ENCODE data around the gene PKP4. TPM values are rescaled to one million over a fixed set of nuclear protein-coding genes. Genes with fewer than 3 reads are reported as not detected.

The PKP4 gene
- total RNA-seq, 1 donor from 2014 or later, result 83.9 TPM

DNA sequence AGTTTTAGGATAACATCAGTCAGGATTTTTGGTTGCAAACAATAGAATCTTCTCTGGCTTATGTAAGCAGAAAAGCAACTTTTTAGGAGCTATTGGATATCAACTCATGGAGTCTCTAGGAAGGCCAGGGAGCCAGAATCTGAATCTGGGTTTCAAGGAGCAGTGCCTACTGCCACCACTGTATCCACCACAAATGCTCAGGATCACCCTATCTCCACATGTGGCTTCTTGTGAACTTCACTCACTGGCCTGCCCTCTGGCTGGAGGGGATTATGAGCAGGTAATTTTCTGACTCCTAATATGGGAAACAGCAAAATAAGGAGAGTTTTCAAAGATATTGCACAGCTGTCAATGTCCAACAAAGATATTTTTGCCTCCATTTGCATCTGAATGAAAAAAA lies 142.9 kb downstream of the PKP4 start:
- Mint-ChIP-seq H3K27ac (no peak overlapping the region), H3K9me3 (no peaks in the 10 kb centered on the region), H3K4me3 (no peak overlapping the region), H3K4me1 (no peaks in the 10 kb centered on the region), H3K36me3 (peaks cover 13% of the 10 kb centered on the region), H3K27me3 (ENCODE audit: insufficient read depth, low read depth) (peaks cover 2% of the 10 kb centered on the region)
- Histone ChIP-seq H3K9me3 (ENCODE audit: low read depth) (no peaks in the 10 kb centered on the region), H2AFZ (replicated peaks) (no peak overlapping the region), H3K27me3 (no peaks in the 10 kb centered on the region), H3K4me1 (peaks cover 2% of the 10 kb centered on the region), H3K4me3 (no peak overlapping the region), H3K27ac (no peak overlapping the region), H4K20me1 (ENCODE audit: low read depth) (peaks cover 10% of the 10 kb centered on the region), H3K4me2 (no peak overlapping the region), H3F3A (ENCODE audit: low read depth) (no peaks in the 10 kb centered on the region), H3K36me3 (no peaks in the 10 kb centered on the region), H3K79me2 (ENCODE audit: low read depth) (no peaks in the 10 kb centered on the region), H3K9ac (no peak overlapping the region)
- TF ChIP-seq EZH2 (IDR thresholded peaks at IDR 0.05) (no peak), EZH2phosphoT487 (IDR thresholded peaks at IDR 0.05) (no peak)
- TF ChIP-seq, protein P1, sequence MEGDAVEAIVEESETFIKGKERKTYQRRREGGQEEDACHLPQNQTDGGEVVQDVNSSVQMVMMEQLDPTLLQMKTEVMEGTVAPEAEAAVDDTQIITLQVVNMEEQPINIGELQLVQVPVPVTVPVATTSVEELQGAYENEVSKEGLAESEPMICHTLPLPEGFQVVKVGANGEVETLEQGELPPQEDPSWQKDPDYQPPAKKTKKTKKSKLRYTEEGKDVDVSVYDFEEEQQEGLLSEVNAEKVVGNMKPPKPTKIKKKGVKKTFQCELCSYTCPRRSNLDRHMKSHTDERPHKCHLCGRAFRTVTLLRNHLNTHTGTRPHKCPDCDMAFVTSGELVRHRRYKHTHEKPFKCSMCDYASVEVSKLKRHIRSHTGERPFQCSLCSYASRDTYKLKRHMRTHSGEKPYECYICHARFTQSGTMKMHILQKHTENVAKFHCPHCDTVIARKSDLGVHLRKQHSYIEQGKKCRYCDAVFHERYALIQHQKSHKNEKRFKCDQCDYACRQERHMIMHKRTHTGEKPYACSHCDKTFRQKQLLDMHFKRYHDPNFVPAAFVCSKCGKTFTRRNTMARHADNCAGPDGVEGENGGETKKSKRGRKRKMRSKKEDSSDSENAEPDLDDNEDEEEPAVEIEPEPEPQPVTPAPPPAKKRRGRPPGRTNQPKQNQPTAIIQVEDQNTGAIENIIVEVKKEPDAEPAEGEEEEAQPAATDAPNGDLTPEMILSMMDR (IDR thresholded peaks at IDR 0.05), result no peak
- no peak for DNase-seq (ENCODE audit: low spot score)

DNA sequence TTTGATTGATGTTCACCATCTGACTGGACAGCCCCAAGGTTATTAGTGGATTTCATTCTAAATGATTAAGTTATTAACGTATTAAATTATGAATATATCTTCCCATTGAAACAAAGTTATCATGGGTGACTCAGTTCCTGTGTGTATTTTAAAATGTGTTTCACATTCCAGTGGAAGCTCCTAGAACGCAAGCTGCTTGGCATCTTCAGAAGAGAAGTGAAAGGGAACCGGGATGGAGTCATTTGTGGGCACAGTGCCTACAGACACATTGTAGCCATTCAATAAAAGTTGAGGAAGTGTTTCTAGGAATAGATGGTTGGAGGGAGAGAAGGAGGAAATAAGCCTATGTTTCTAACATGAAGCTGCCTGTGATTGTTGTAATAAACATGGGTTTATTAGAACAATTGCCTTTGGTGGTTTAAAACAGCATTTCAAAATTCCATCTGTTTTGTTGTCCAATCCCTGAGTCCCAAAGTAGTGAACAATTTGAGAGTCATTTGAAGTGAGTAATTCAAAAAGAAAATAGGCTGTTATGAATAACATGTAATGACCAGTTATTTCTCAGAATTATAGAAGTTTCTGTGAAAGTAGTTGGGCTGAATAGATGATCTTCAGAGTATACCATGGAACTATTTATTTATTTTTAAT lies 143.5 kb downstream of the PKP4 start:
- Histone ChIP-seq H2AFZ (replicated peaks) (no peak overlapping the region), H3K79me2 (ENCODE audit: low read depth) (no peaks in the 10 kb centered on the region), H3K27ac (no peak overlapping the region), H3K9ac (no peak overlapping the region), H3K36me3 (no peaks in the 10 kb centered on the region), H3K27me3 (no peaks in the 10 kb centered on the region), H3K4me3 (no peak overlapping the region), H4K20me1 (ENCODE audit: low read depth) (peaks cover 7% of the 10 kb centered on the region), H3K4me2 (no peak overlapping the region), H3F3A (ENCODE audit: low read depth) (no peaks in the 10 kb centered on the region), H3K9me3 (ENCODE audit: low read depth) (no peaks in the 10 kb centered on the region), H3K4me1 (no peaks in the 10 kb centered on the region)
- Mint-ChIP-seq H3K27ac (no peak overlapping the region), H3K36me3 (peaks cover 10% of the 10 kb centered on the region), H3K27me3 (ENCODE audit: insufficient read depth, low read depth) (peaks cover 2% of the 10 kb centered on the region), H3K9me3 (no peaks in the 10 kb centered on the region), H3K4me3 (no peak overlapping the region), H3K4me1 (no peaks in the 10 kb centered on the region)
- no peak for DNase-seq (ENCODE audit: low spot score)
- no peak for TF ChIP-seq EZH2 (IDR thresholded peaks at IDR 0.05)
- no peak for TF ChIP-seq EZH2phosphoT487 (IDR thresholded peaks at IDR 0.05)
- TF ChIP-seq, protein P1 (IDR thresholded peaks at IDR 0.05), result no peak

DNA sequence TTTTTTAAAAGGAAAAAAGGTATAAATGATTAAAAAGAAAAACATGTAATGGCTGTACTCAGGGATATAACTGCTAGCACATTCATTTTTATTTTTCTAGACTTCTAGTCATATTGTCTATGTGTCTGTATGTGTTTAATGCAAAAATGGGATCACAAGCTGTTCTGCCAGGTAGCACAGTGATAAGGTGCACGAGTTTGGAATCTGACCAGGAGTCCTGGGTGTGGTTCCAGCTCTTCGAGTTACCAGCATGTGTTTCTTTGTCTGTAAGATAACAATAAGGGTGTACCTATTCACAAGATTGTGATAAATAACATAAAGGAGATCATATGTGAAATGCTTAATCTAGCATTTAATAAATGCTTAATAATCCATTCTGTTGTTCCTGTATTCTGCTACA lies 145.3 kb downstream of the PKP4 start:
- H3K36me3 Mint-ChIP-seq, result peaks cover 10% of the 10 kb centered on the region

DNA sequence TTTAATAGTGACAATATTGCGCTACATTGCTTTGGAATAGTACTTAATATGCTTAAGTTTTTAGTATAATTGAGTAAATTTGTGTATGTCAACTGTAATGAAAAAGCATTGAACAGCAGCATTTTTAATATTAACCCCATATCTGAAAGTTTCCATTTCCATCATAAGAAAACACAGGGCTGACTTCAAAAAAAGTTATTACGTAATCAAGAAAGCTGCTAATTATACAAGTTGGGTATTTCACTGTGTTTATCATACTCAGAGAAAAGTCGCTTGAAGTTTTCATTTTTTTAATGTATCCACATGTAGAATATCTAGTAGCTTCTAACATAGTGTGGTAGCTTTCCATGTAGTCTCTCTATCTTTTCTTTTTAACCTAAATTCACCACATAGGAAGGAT lies 146.5 kb downstream of the PKP4 start:
- no peak overlapping the region for H3K9ac ChIP-seq
- no peaks in the 10 kb centered on the region for H3F3A ChIP-seq (ENCODE audit: low read depth)
- Mint-ChIP-seq H3K27ac (no peak overlapping the region), H3K4me3 (no peak overlapping the region), H3K27me3 (ENCODE audit: insufficient read depth, low read depth) (peaks cover 2% of the 10 kb centered on the region), H3K4me1 (no peaks in the 10 kb centered on the region), H3K36me3 (peaks cover 10% of the 10 kb centered on the region), H3K9me3 (no peaks in the 10 kb centered on the region)
- no peaks in the 10 kb centered on the region for H3K9me3 ChIP-seq (ENCODE audit: low read depth)
- no peak overlapping the region for H3K27ac ChIP-seq
- no peak overlapping the region for H3K4me3 ChIP-seq
- H2AFZ ChIP-seq (replicated peaks), result no peak overlapping the region
- no peaks in the 10 kb centered on the region for H3K4me1 ChIP-seq
- no peaks in the 10 kb centered on the region for H3K36me3 ChIP-seq
- no peaks in the 10 kb centered on the region for H3K27me3 ChIP-seq
- no peak for DNase-seq (ENCODE audit: low spot score)
- H4K20me1 ChIP-seq (ENCODE audit: low read depth), result peaks cover 7% of the 10 kb centered on the region
- no peak overlapping the region for H3K4me2 ChIP-seq
- TF ChIP-seq, protein P1 (IDR thresholded peaks at IDR 0.05), result no peak
- TF ChIP-seq EZH2 (IDR thresholded peaks at IDR 0.05) (no peak), EZH2phosphoT487 (IDR thresholded peaks at IDR 0.05) (no peak)
- no peaks in the 10 kb centered on the region for H3K79me2 ChIP-seq (ENCODE audit: low read depth)

More for the DNA sequence above, 145.3 kb downstream of the PKP4 start:
- Mint-ChIP-seq H3K4me3 (no peak overlapping the region), H3K4me1 (no peaks in the 10 kb centered on the region), H3K27ac (no peak overlapping the region), H3K27me3 (ENCODE audit: insufficient read depth, low read depth) (peaks cover 2% of the 10 kb centered on the region), H3K9me3 (no peaks in the 10 kb centered on the region)
- Histone ChIP-seq H3K4me2 (no peak overlapping the region), H3K4me3 (no peak overlapping the region), H3K9ac (no peak overlapping the region), H3K79me2 (ENCODE audit: low read depth) (no peaks in the 10 kb centered on the region), H3K27ac (no peak overlapping the region), H3F3A (ENCODE audit: low read depth) (no peaks in the 10 kb centered on the region), H3K9me3 (ENCODE audit: low read depth) (no peaks in the 10 kb centered on the region), H3K4me1 (no peaks in the 10 kb centered on the region), H2AFZ (replicated peaks) (no peak overlapping the region), H3K36me3 (no peaks in the 10 kb centered on the region), H3K27me3 (no peaks in the 10 kb centered on the region), H4K20me1 (ENCODE audit: low read depth) (peaks cover 7% of the 10 kb centered on the region)
- DNase-seq (ENCODE audit: low spot score), result no peak
- no peak for TF ChIP-seq EZH2phosphoT487 (IDR thresholded peaks at IDR 0.05)
